HL-60 (cell line): ENCODE results near the gene OGFR.

Source experiments
- POLR2AphosphoS5 ChIP-seq: IDR thresholded peaks from 2 replicates; pipeline ENCODE4 v1.6.1; 2012; ENCODE audit warnings: low read depth
- SPI1 ChIP-seq: IDR thresholded peaks from 2 replicates; pipeline ENCODE4 v1.6.1; 2012; ENCODE audit warnings: low read depth, mild to moderate bottlenecking, borderline replicate concordance
- TF ChIP-seq, protein P1 (sequence below): IDR thresholded peaks from one replicate; pipeline ENCODE4 v1.5.1; 2011; ENCODE audit warnings: low read length, control low read depth, inconsistent platforms; ENCODE audit not compliant: insufficient read depth
- TF ChIP-seq, protein P2 (sequence below): IDR thresholded peaks from 2 replicates; pipeline ENCODE4 v1.6.1; 2012; ENCODE audit warnings: low read depth; ENCODE audit not compliant: insufficient replicate concordance

DNA sequence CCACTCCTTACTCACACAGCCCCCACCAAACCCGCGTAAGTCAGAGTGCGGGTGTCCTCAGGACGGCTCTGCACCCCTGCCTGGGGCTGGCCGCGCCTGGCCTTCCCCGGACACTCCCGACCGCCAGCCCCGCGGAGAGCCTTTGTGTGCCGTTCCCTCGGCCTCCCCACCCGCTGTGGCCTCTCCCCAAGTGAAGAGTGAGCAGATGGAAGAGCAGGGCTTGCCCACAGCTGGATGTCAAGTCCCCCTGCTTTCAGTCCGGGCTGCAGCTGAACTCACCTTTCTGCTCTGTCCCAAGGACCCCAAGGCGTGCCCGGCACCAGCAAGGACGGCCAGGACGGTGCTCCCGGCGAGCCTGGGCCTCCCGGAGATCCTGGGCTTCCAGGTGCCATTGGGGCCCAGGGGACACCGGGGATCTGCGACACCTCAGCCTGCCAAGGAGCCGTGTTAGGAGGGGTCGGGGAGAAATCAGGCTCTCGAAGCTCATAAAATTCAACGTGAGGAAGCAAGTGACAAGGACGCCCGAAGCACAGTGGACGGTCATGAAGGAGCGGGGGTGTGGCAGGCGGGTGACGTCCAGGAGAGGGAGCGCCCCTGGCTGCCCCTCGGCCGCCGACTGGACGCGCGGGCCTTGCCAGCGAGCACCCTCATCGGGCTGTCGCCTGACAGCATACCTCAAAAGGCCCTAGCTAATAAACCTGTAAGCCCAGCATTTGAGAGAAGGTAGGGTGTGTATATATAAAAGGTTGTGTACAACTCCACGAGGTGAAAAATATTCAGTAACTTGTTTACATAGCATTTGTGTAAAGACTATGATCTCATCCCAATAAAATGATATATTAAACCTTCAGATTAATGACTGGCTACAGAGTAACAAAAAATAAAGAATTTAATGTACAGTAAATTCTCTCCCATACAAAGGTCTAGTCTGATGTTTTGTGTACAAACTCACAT, 35.9 kb downstream of the OGFR start:
- TF ChIP-seq, protein P1, sequence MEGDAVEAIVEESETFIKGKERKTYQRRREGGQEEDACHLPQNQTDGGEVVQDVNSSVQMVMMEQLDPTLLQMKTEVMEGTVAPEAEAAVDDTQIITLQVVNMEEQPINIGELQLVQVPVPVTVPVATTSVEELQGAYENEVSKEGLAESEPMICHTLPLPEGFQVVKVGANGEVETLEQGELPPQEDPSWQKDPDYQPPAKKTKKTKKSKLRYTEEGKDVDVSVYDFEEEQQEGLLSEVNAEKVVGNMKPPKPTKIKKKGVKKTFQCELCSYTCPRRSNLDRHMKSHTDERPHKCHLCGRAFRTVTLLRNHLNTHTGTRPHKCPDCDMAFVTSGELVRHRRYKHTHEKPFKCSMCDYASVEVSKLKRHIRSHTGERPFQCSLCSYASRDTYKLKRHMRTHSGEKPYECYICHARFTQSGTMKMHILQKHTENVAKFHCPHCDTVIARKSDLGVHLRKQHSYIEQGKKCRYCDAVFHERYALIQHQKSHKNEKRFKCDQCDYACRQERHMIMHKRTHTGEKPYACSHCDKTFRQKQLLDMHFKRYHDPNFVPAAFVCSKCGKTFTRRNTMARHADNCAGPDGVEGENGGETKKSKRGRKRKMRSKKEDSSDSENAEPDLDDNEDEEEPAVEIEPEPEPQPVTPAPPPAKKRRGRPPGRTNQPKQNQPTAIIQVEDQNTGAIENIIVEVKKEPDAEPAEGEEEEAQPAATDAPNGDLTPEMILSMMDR, result no peak
- no peak for TF ChIP-seq POLR2AphosphoS5
- TF ChIP-seq SPI1, result no peak
- TF ChIP-seq, protein P2, sequence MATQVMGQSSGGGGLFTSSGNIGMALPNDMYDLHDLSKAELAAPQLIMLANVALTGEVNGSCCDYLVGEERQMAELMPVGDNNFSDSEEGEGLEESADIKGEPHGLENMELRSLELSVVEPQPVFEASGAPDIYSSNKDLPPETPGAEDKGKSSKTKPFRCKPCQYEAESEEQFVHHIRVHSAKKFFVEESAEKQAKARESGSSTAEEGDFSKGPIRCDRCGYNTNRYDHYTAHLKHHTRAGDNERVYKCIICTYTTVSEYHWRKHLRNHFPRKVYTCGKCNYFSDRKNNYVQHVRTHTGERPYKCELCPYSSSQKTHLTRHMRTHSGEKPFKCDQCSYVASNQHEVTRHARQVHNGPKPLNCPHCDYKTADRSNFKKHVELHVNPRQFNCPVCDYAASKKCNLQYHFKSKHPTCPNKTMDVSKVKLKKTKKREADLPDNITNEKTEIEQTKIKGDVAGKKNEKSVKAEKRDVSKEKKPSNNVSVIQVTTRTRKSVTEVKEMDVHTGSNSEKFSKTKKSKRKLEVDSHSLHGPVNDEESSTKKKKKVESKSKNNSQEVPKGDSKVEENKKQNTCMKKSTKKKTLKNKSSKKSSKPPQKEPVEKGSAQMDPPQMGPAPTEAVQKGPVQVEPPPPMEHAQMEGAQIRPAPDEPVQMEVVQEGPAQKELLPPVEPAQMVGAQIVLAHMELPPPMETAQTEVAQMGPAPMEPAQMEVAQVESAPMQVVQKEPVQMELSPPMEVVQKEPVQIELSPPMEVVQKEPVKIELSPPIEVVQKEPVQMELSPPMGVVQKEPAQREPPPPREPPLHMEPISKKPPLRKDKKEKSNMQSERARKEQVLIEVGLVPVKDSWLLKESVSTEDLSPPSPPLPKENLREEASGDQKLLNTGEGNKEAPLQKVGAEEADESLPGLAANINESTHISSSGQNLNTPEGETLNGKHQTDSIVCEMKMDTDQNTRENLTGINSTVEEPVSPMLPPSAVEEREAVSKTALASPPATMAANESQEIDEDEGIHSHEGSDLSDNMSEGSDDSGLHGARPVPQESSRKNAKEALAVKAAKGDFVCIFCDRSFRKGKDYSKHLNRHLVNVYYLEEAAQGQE, result no peak
